Neural cell (in vitro differentiated cells): ENCODE results near the gene TMEM135.

Experiments used
- CTCF ChIP-seq: fragments of 450-650 bp; IDR thresholded peaks from 2 replicates; pipeline ENCODE4 v1.5.1; 2014; ENCODE audit warnings: antibody characterized with exemption, mild to moderate bottlenecking, moderate library complexity; ENCODE audit not compliant: poor library complexity, severe bottlenecking
- EP300 ChIP-seq: fragments of 450-650 bp; conservative IDR thresholded peaks from 2 replicates; pipeline ENCODE4 v1.6.1; 2014; ENCODE audit warnings: antibody characterized with exemption, mild to moderate bottlenecking, moderate library complexity; ENCODE audit not compliant: poor library complexity, severe bottlenecking
- EZH2 ChIP-seq: fragments of 200-600, 300-800 bp; shearing (Covaris generic), sonication (generic); IDR thresholded peaks from 2 replicates; pipeline ENCODE4 v1.6.1; 2014; ENCODE audit warnings: antibody characterized with exemption, low read length, borderline replicate concordance, mild to moderate bottlenecking; ENCODE audit not compliant: insufficient read depth, poor library complexity, severe bottlenecking
- MXI1 ChIP-seq: fragments of 450-650 bp; conservative IDR thresholded peaks from 2 replicates; pipeline ENCODE4 v1.6.1; 2014; ENCODE audit warnings: antibody characterized with exemption, mild to moderate bottlenecking; ENCODE audit not compliant: poor library complexity, severe bottlenecking
- POLR2AphosphoS5 ChIP-seq: IDR thresholded peaks from 2 replicates; pipeline ENCODE4 v1.6.1; 2012
- RAD21 ChIP-seq: fragments of 450-650 bp; conservative IDR thresholded peaks from 2 replicates; pipeline ENCODE4 v1.6.1; 2014; ENCODE audit warnings: antibody characterized with exemption, mild to moderate bottlenecking, moderate library complexity
- REST ChIP-seq: IDR thresholded peaks from 2 replicates; pipeline ENCODE4 v1.6.1; 2012; ENCODE audit warnings: borderline replicate concordance
- SMC3 ChIP-seq: fragments of 450-650 bp; conservative IDR thresholded peaks from 2 replicates; pipeline ENCODE4 v1.6.1; 2014; ENCODE audit warnings: antibody characterized with exemption, mild to moderate bottlenecking, moderate library complexity; ENCODE audit not compliant: poor library complexity
- TAF1 ChIP-seq: IDR thresholded peaks from 2 replicates; pipeline ENCODE4 v1.6.1; 2012; ENCODE audit warnings: low read depth

GRCh38 chr11:87116185-87116584, 78.5 kb downstream of the TMEM135 start:
- no peak for TF ChIP-seq CTCF
- no peak for TF ChIP-seq EP300
- TF ChIP-seq SMC3: no peak
- no peak for TF ChIP-seq POLR2AphosphoS5
- TF ChIP-seq REST: no peak
- TF ChIP-seq RAD21: no peak
- no peak for TF ChIP-seq EZH2
- TF ChIP-seq TAF1: no peak
- no peak for TF ChIP-seq MXI1
